WI38 (cell line): ENCODE measurements around the gene ABCC2.

ENCODE experiments used
- H3K4me3 ChIP-seq: 2 replicates; pipeline ENCODE4 v1.5.1; 2011; ENCODE audit warnings: low read depth, mild to moderate bottlenecking, control low read depth, low read length
- CTCF ChIP-seq: IDR thresholded peaks from 2 replicates; pipeline ENCODE4 v1.5.1; 2012; ENCODE audit warnings: low read depth, mild to moderate bottlenecking, control low read depth, low read length

Gene ABCC2

DNA sequence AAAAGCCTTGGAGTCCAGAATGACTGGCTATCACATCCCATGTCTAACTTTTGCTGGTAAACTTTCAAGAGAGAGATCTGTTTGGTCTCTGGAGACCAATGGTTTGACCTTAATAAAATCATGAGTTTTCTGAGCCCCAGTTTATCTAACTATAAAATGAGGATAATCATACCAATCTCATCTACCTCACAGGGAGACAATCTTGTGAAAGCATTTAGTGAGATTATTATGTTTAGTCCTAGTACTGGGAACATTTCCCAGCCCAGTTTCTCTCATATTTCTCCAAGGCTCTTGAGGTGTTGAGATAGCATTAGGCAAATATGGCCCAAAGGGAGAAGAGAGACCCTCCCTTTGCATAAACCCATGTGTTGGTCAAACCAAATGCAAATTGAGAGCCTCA is 25.8 kb downstream of the ABCC2 start:
- no peak overlapping the region for H3K4me3 ChIP-seq
- TF ChIP-seq CTCF: no peak

GRCh38 chr10:99809481-99809880 is 27.0 kb downstream of the ABCC2 start:
- no peak overlapping the region for H3K4me3 ChIP-seq
- no peak for TF ChIP-seq CTCF

- no peak for TF ChIP-seq CTCF
- H3K4me3 ChIP-seq: no peak overlapping the region
Measured at GRCh38 chr10:99809931-99810615, 27.6 kb downstream of the ABCC2 start.

DNA sequence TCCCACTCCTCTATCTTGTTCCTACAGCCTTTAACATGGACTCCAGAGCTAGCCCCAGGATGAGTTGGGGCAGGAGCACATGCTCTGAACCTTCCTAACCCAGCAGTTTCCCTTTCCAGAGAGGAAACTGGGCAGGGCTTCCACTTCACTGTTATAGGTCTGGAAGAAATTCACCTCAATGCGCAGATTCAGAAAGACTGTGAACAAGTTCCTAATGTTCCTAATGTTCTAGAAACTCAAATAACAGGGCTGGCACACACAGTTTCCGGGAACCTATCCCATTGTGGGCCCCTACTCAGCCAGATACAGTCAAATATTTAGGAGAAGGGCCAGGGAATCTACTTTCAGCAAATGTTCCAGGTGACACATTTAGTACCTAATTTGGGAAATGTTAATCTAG is 29.7 kb downstream of the ABCC2 start:
- no peak for TF ChIP-seq CTCF
- no peak overlapping the region for H3K4me3 ChIP-seq

GRCh38 chr10:99814143-99814542 is 31.7 kb downstream of the ABCC2 start:
- H3K4me3 ChIP-seq: no peak overlapping the region
- TF ChIP-seq CTCF: no peak

GRCh38 chr10:99815621-99816020 is 33.2 kb downstream of the ABCC2 start:
- no peak overlapping the region for H3K4me3 ChIP-seq
- no peak for TF ChIP-seq CTCF

GRCh38 chr10:99827936-99828335 is 45.5 kb downstream of the ABCC2 start:
- no peak for TF ChIP-seq CTCF
- no peak overlapping the region for H3K4me3 ChIP-seq
